Duodenal mucosa (tissue), 2 donors: ENCODE results near the gene VTI1A.
"Not testable (repeated sequence)": the region's sequence is repeated elsewhere in the genome, so short reads cannot be mapped to it uniquely, and the experiment has no call there.

ENCODE experiments used
- H3K27ac ChIP-seq: one replicate; pipeline ENCODE4 v1.7.0; 2013; ENCODE audit warnings: low read depth, low read length
- H3K27me3 ChIP-seq, 2 donors: one replicate each; pipeline ENCODE4 v1.7.0; 2013; ENCODE audit warnings: low read length in 2 of 2, control low read depth in 1 of 2; ENCODE audit not compliant: insufficient read depth in 2 of 2, control insufficient read depth in 1 of 2
- H3K36me3 ChIP-seq, 2 donors: one replicate each; pipeline ENCODE4 v1.7.0; 2013; ENCODE audit warnings: low read length in 2 of 2, control low read depth in 1 of 2; ENCODE audit not compliant: insufficient read depth in 2 of 2, control insufficient read depth in 1 of 2
- H3K4me1 ChIP-seq, 2 donors: one replicate each; pipeline ENCODE4 v1.7.0; 2013; ENCODE audit warnings: low read length in 2 of 2, control low read depth in 1 of 2; ENCODE audit not compliant: insufficient read depth in 2 of 2, control insufficient read depth in 1 of 2
- H3K4me3 ChIP-seq, 2 donors: one replicate each; pipeline ENCODE4 v1.7.0; 2013; ENCODE audit warnings: low read length in 2 of 2, low read depth in 1 of 2
- H3K9ac ChIP-seq, 2 donors: one replicate each; pipeline ENCODE4 v1.7.0; 2013; ENCODE audit warnings: low read length in 2 of 2, low read depth in 1 of 2
- H3K9me3 ChIP-seq, 2 donors: one replicate each; pipeline ENCODE4 v1.7.0; 2013; ENCODE audit warnings: low read length in 2 of 2, control low read depth in 1 of 2; ENCODE audit not compliant: control insufficient read depth in 1 of 2

VTI1A gene

GRCh38 chr10:112446855-112447619, at the start of gene VTI1A, which contains the start of gene ZDHHC6:
Gene VTI1A, plus strand, starts transcription at chr10:112447215. Its CDS starts 159 bp downstream, at chr10:112447374.
Gene ZDHHC6, minus strand, starts transcription at chr10:112446914. Its CDS starts 1,478 bp downstream, at chr10:112445436.
- Histone ChIP-seq H3K27me3 (no peaks in the 10 kb centered on the region), H3K9ac (peak within 1 kb of the TSS; percentile 99 to 100), H3K4me1 (peaks cover 25 to 28% of the 10 kb centered on the region in 2 donors), H3K9me3 (no peaks in the 10 kb centered on the region), H3K36me3 (peaks cover 13 to 21% of the 10 kb centered on the region in 2 donors), H3K4me3 (peak within 1 kb of the TSS; percentile 100), H3K27ac (peak within 1 kb of the TSS; percentile 85)

- Histone ChIP-seq H3K27ac (no peak overlapping the region), H3K27me3 (no peaks in the 10 kb centered on the region), H3K9ac (no peak overlapping the region), H3K9me3 (no peaks in the 10 kb centered on the region), H3K4me3 (no peak overlapping the region), H3K36me3 (peaks cover 41 to 61% of the 10 kb centered on the region in 2 donors), H3K4me1 (peaks cover 47 to 51% of the 10 kb centered on the region in 2 donors)
These were observed 49.4 kb upstream of the VTI1A start for GRCh38 chr10:112397592-112397991.

GRCh38 chr10:112402917-112403316, 44.1 kb upstream of the VTI1A start:
- H3K9ac ChIP-seq = no peak overlapping the region
- H3K36me3 ChIP-seq = peaks cover 39 to 68% of the 10 kb centered on the region in 2 donors
- no peak overlapping the region for H3K27ac ChIP-seq
- H3K4me1 ChIP-seq = peaks cover 35 to 42% of the 10 kb centered on the region in 2 donors
- H3K27me3 ChIP-seq = no peaks in the 10 kb centered on the region
- H3K4me3 ChIP-seq = no peak overlapping the region
- H3K9me3 ChIP-seq = no peaks in the 10 kb centered on the region

DNA sequence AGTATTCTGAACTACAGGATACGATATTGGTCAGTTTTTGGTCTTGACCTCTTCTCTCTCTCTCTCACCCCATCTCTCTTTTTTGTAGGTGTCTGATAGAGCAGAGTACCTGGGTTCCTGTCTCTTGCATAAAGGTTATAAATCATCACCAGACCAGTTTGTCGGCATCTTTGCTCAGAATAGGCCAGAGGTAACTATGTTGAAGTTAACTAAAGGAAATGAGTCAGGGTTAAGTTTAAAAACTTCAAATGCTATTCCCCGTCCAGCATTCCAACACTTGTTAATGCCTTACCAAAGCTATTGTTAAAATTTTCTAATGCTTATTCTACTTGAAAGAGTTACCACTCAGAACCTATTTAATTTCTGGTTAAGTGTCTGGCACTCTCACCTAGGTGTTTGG, 42.4 kb upstream of the VTI1A start:
- Histone ChIP-seq H3K27me3 (no peaks in the 10 kb centered on the region), H3K27ac (no peak overlapping the region), H3K9ac (no peak overlapping the region), H3K4me3 (no peak overlapping the region), H3K9me3 (no peaks in the 10 kb centered on the region), H3K4me1 (peaks cover 42 to 58% of the 10 kb centered on the region in 2 donors), H3K36me3 (peaks cover 34 to 72% of the 10 kb centered on the region in 2 donors)

GRCh38 chr10:112406806-112407205, 40.2 kb upstream of the VTI1A start:
- H3K4me3 ChIP-seq = not testable (repeated sequence)
- H3K36me3 ChIP-seq = peaks cover 44 to 83% of the 10 kb centered on the region in 2 donors

GRCh38 chr10:112407696-112408095, 39.3 kb upstream of the VTI1A start:
- Histone ChIP-seq H3K27ac (no peak overlapping the region), H3K36me3 (peaks cover 44 to 83% of the 10 kb centered on the region in 2 donors), H3K9me3 (no peaks in the 10 kb centered on the region), H3K9ac (no peak overlapping the region), H3K27me3 (no peaks in the 10 kb centered on the region), H3K4me1 (peaks cover 34 to 39% of the 10 kb centered on the region in 2 donors), H3K4me3 (no peak overlapping the region)

More at GRCh38 chr10:112406806-112407205, 40.2 kb upstream of the VTI1A start:
- peaks cover 42 to 46% of the 10 kb centered on the region in 2 donors for H3K4me1 ChIP-seq
- H3K27ac ChIP-seq, H3K27me3 ChIP-seq, H3K9ac ChIP-seq, H3K9me3 ChIP-seq: not testable (repeated sequence)

GRCh38 chr10:112409299-112409698, 37.7 kb upstream of the VTI1A start:
- Histone ChIP-seq H3K27ac (no peak overlapping the region), H3K4me3 (no peak overlapping the region), H3K36me3 (peaks cover 42 to 84% of the 10 kb centered on the region in 2 donors), H3K9ac (no peak overlapping the region), H3K27me3 (no peaks in the 10 kb centered on the region), H3K9me3 (no peaks in the 10 kb centered on the region), H3K4me1 (peaks cover 22 to 25% of the 10 kb centered on the region in 2 donors)

GRCh38 chr10:112409755-112410154, 37.3 kb upstream of the VTI1A start:
- no peak overlapping the region for H3K27ac ChIP-seq
- H3K9ac ChIP-seq = no peak overlapping the region
- peaks cover 45 to 89% of the 10 kb centered on the region in 2 donors for H3K36me3 ChIP-seq
- H3K4me3 ChIP-seq = no peak overlapping the region
- H3K4me1 ChIP-seq = peaks cover 21 to 22% of the 10 kb centered on the region in 2 donors
- no peaks in the 10 kb centered on the region for H3K9me3 ChIP-seq
- H3K27me3 ChIP-seq = no peaks in the 10 kb centered on the region

GRCh38 chr10:112412696-112413095, 34.3 kb upstream of the VTI1A start:
- Histone ChIP-seq H3K4me3 (no peak overlapping the region), H3K27me3 (no peaks in the 10 kb centered on the region), H3K9me3 (no peaks in the 10 kb centered on the region), H3K27ac (no peak overlapping the region), H3K9ac (no peak overlapping the region), H3K4me1 (peaks cover 13 to 18% of the 10 kb centered on the region in 2 donors), H3K36me3 (peaks cover 51 to 90% of the 10 kb centered on the region in 2 donors)

GRCh38 chr10:112421731-112422130, 25.3 kb upstream of the VTI1A start:
- Histone ChIP-seq H3K4me3 (no peak overlapping the region), H3K27ac (no peak overlapping the region), H3K9ac (no peak overlapping the region), H3K9me3 (no peaks in the 10 kb centered on the region), H3K4me1 (peaks cover 7 to 9% of the 10 kb centered on the region in 2 donors), H3K27me3 (no peaks in the 10 kb centered on the region), H3K36me3 (peaks cover 46 to 87% of the 10 kb centered on the region in 2 donors)
